Astrocyte of the cerebellum (primary cell): ENCODE results near the gene FOXD4.
A peak's percentile ranks its signal among the peaks of the same experiment; 100 is the strongest.
"Not testable (repeated sequence)": the region's sequence is repeated elsewhere in the genome, so short reads cannot be mapped to it uniquely, and the experiment has no call there.

Experiments used
- DNase-seq: peaks from one replicate; pipeline ENCODE4 v3.0.0-alpha.2; 2011; ENCODE audit warnings: low read depth
- H3K4me3 ChIP-seq: 2 replicates; pipeline ENCODE4 v1.5.1; 2011; ENCODE audit warnings: mild to moderate bottlenecking, low read depth, low read length, moderate library complexity
- in situ Hi-C: cut with HindIII; loops from 2 replicates; pipeline ENCODE4 v1.10.0; 2017; ENCODE audit warnings: low sequenced_read_pairs

FOXD4 gene

DNA sequence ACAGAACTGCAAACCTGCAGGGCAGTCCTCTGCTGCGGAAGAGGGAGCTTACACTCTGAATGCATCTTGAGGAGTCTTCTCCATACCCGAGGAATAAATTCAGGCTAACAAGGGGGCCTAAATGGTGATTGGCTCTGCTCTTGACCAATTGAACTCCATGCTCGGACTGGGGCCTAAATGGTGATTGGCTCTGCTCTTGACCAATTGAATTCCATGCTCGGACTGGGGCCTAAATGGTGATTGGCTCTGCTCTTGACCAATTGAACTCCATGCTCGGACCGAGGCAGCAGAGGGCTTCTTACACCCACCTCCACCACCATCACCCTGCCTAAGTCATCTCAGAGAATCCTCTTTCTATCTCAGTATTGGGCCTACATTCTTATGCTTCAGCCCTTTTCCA lies 18.4 kb downstream of the FOXD4 start:
- H3K4me3 ChIP-seq, in situ Hi-C loops, DNase-seq: not testable (repeated sequence)

- DNase-seq, in situ Hi-C loops, H3K4me3 ChIP-seq: not testable (repeated sequence)
Observed at GRCh38 chr9:98775-99174, 19.4 kb downstream of the FOXD4 start.

DNA sequence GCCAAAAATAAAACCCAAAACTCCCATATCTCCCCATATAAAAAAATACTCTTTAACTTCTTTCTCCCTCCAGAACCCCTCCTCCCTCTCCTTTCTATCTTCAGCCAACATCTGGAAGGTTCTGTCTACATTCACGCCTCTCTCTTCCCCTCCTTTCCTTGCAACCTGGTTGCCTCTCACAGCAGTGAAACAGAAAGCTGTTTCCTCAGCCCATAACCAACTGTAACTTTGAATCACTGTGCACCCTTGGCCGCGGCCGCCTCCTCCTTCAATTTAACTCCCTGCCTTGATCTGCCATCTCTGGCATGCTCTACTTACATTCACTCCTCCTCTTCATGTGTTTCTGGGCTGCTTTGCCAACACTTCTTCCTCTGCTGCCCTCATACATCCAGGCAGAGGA lies 23.2 kb downstream of the FOXD4 start:
- H3K4me3 ChIP-seq, in situ Hi-C loops, DNase-seq: not testable (repeated sequence)

DNA sequence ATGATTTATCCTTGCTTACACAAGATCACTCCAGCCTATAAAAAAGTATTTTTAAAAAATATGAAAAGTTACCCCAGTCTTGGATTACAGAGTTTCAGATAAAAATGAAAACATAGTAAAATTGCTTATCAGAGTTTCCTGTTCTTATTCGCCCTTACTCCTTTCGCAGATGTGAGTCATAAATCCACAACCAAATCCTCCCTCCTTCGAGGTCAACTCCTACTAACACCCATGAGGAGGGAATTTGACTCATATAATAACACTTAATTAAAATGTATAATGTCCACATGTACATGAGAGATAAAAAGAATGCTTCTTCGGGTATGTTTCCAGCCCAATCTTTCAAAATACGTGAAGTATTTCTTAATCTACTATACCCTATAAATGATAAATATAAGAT lies 23.9 kb downstream of the FOXD4 start:
- H3K4me3 ChIP-seq, in situ Hi-C loops, DNase-seq: not testable (repeated sequence)

DNA sequence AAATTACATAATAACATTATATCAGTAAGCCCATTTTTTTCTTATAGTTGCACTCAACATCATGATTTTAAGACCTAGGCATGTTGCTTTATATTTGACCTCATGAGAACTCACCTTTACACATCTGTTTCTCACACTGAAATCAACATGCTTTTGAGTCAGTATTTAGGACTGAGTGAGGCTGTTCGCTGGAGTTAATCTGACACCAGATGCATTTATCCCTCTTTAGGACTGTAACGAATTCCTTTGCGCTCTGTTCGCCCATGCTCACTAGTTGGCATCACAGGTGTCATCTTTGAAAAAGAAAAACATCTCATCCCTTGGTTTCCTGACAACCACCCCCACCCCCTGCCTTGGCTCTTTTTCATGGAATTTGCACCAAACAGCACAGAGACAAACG lies 24.3 kb downstream of the FOXD4 start:
- DNase-seq, H3K4me3 ChIP-seq, in situ Hi-C loops: not testable (repeated sequence)

DNA sequence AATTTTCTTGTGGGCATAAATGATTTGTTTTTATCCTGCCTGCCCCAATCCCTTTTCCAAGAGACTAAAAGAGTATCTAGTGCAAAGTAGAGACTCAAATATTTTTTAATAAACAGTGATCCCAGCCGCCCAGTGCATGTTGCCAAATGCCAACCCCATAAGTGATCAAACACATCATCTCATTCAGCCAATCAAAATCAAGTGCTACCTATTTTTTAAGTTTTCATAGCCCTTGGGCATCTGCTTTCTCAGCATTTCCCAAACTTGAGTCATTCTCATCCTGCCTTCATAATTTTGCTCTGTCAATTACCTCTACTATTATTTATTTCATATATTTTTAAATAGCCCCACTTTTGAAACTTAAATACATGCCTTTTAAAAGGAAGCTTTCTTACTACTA lies 27.4 kb downstream of the FOXD4 start:
- in situ Hi-C loops, H3K4me3 ChIP-seq, DNase-seq: not testable (repeated sequence)

DNA sequence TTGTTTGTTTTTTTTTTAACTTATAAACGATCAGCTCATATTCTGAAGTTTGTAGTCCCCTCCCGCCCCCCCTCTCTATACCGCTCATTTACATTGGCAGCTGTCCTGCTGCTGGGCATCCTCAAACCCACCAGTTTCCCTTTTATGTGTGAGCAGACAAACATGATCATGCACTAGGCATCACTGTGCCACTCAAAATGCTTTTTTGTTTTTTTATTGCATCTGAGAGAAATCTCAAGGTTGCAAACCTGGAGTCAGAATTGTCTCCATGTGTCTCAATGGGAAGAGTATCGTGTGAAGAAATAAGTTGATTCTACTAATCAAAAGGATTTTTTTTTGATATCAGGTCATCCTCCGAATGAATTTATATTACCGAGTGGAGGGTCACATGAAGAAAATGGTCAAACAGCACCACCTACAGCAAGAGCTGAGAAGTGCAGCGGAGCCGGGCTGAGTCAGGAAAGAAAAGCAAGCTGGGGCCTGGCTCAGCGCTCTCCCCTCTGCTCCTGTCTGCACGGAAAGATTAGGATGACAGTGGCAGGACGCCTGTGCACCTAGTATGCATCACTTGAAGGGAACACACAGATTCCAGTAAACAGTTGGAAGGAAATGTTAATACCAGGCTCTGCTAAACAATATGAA lies 29.7 kb downstream of the FOXD4 start:
- in situ Hi-C loops, H3K4me3 ChIP-seq, DNase-seq: not testable (repeated sequence)

GRCh38 chr9:87860-88259 lies 30.4 kb downstream of the FOXD4 start:
- H3K4me3 ChIP-seq, in situ Hi-C loops, DNase-seq: not testable (repeated sequence)

DNA sequence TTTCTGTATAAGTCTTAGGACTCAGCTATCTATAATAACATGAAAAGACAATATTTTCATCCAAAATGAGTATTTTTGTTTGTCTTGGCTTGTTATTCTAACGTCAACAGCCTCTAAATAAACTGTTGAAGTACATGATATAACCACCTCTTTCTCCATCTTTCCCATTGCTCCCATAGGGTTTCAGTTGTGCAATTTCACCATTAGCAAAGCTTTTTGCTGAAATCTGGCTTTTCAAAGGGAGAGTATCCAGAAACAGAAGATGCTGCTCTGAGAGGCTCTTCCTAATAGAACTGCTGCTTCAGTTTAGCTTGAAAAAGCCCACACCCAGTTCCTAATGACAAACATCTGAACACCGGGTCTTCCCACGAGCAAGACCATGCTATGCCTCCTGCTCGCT lies 31.1 kb downstream of the FOXD4 start:
- in situ Hi-C loops, H3K4me3 ChIP-seq, DNase-seq: not testable (repeated sequence)

DNA sequence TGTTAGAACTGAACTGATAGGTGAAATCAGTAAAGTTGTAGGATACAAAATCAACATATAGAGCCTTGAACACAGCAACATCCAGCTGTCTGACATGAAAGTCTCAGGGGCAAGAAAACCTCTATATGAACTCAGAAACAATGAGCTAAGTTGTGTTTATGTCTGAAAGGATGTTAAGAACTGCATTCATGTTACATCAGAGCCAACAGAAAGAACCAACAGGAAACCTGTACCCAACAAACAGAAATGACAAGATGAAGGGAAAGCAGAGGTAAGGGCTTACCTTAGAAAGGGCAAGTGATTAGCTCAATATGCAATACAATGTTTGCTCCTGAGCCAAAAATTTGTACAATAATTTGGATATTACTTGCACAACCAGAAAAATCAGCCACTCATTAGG lies 31.5 kb downstream of the FOXD4 start:
- H3K4me3 ChIP-seq, in situ Hi-C loops, DNase-seq: not testable (repeated sequence)

DNA sequence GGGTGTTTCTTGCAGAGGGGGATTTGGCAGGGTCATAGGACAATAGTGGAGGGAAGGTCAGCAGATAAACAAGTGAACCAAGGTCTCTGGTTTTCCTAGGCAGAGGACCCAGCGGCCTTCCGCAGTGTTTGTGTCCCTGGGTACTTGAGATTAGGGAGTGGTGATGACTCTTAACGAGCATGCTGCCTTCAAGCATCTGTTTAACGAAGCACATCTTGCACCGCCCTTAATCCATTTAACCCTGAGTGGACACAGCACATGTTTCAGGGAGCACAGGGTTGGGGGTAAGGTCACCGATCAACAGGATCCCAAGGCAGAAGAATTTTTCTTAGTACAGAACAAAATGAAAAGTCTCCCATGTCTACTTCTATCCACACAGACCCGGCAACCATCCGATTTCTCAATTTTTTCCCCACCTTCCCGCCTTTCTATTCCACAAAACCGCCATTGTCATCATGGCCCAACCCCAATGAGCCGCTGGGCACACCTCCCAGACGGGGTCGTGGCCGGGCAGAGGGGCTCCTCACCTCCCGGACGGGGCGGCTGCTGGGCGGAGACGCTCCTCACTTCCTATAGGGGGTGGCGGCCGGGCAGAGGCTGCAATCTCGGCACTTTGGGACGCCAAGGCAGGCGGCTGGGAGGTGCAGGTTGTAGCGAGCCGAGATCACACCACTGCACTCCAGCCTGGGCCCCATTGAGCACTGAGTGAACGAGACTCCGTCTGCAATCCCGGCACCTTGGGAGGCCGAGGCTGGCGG lies 35.1 kb downstream of the FOXD4 start:
- in situ Hi-C loops, H3K4me3 ChIP-seq, DNase-seq: not testable (repeated sequence)

GRCh38 chr9:78333-78732 lies 39.9 kb downstream of the FOXD4 start:
- in situ Hi-C loops, DNase-seq, H3K4me3 ChIP-seq: not testable (repeated sequence)

- in situ Hi-C loops, H3K4me3 ChIP-seq, DNase-seq: not testable (repeated sequence)
Observed at GRCh38 chr9:76389-76788, 41.8 kb downstream of the FOXD4 start.

DNA sequence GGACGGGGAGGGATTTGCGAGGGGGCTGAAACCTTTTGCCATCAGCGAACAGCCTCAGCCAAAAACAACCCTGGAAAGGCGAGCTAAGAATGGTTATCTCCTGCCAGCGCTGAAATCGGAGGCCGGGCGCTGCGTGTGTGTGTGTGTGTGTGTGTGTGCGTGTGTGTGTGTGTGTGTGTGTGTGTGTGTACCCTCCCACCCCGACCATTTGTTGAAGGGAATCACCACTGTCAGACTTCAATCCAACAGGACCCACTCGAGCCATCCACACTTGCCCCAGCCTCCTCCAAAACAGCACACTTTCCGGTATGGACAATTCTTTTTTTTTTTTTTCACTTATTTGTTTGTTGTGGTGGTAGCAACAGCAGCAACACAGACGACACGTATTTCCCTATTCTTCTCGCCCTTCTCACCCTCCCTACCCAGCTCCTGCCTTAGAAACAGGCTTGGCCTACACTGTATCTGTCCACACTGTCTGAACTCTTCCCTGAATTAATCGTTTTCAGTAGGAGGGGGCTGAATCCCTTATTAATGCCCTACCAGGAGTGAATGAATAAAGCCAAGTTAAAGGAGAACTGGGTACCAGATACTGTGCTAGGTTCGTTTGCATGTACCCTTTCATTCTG lies 44.2 kb downstream of the FOXD4 start:
- DNase-seq, in situ Hi-C loops: not testable (repeated sequence)
- H3K4me3 ChIP-seq: peak overlapping the region; percentile 33

DNA sequence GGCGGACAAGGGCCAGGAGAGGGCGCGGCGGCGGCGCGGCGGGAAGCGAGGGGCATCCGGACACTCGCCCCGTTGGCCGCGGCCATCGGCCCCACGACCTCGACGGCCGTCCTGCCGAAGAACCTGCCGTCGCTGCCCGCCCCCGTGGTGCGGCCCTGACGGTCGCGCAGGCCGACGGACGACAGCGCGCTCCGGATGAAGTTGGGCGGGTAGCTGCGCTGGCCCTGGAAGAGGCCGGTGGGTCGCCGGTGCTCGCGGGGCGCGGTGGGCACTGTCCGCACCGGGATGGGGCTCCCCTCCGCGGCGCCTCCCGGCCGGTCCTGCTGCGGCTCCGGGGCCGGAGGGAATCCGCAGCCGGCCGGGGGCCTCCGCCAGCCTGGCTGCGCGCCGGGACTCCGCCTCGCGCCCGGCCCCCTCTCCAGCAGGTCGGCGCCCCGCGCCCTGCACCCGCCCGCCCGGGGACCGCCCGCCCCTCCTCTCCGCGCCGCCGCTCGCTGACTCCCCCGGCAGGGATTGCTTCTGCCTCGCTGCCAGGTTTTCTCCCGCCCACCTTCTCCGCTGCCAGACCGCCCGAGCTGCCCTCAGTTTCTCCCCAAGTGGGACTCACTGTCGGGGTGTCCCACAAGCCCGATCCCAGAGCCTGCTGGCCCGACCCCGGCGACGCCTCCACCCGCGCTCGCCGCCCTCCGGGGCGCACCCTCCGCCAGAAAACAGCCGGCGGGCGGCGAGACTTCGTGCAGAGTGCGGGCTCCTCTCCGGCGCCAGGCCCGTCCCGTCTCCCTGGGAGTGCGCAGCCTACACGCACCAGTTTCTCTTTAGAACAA lies 44.9 kb downstream of the FOXD4 start:
- DNase-seq, in situ Hi-C loops: not testable (repeated sequence)
- H3K4me3 ChIP-seq: peak overlapping the region; percentile 33
